Skeletal muscle satellite cell (primary cell): ENCODE data around the gene MCM5.

Experiments
- H3K27me3 ChIP-seq: 2 replicates; pipeline ENCODE4 v1.7.0; 2013; ENCODE audit warnings: low read length; ENCODE audit not compliant: control insufficient read depth, insufficient read depth
- H3K36me3 ChIP-seq: 2 replicates; pipeline ENCODE4 v1.7.0; 2013; ENCODE audit warnings: mild to moderate bottlenecking, control low read depth, low read length; ENCODE audit not compliant: insufficient read depth
- H3K4me1 ChIP-seq: 2 replicates; pipeline ENCODE4 v1.7.0; 2013; ENCODE audit warnings: low read length; ENCODE audit not compliant: control insufficient read depth, insufficient read depth
- H3K4me2 ChIP-seq: 2 replicates; pipeline ENCODE4 v1.7.0; 2013; ENCODE audit warnings: mild to moderate bottlenecking, low read length
- H3K4me3 ChIP-seq: 2 replicates; pipeline ENCODE4 v1.7.0; 2013; ENCODE audit warnings: low read length
- H3K9ac ChIP-seq: 2 replicates; pipeline ENCODE4 v1.7.0; 2013; ENCODE audit warnings: mild to moderate bottlenecking, low read depth, low read length, moderate library complexity
- H3K9me3 ChIP-seq: replicated peaks from 2 replicates; pipeline ENCODE4 v1.7.0; 2013; ENCODE audit warnings: mild to moderate bottlenecking, control low read depth, low read length

Gene MCM5

GRCh38 chr22:35473971-35474370 is 74.0 kb downstream of the MCM5 start:
- Histone ChIP-seq H3K36me3 (no peaks in the 10 kb centered on the region), H3K4me2 (no peak overlapping the region), H3K9me3 (no peaks in the 10 kb centered on the region), H3K4me1 (peaks cover 8% of the 10 kb centered on the region), H3K27me3 (no peaks in the 10 kb centered on the region), H3K9ac (no peak overlapping the region), H3K4me3 (no peak overlapping the region)
